GM12878 (cell line): ENCODE results near the gene CABYR. TPM values are rescaled to one million over a fixed set of nuclear protein-coding genes. Genes with fewer than 3 reads are reported as not detected.

Source experiments
- ATAC-seq: fragments of 200-7000 bp; cut with Tn5 transposase; 3 replicates; pipeline ENCODE4 v1.9.1; 2020; ENCODE audit warnings: mild to moderate bottlenecking, moderate library complexity
- BruUV-seq: library from RNA; stranded (reverse); fragments of 400-500 nt; replicated peaks from 2 replicates; lab custom pipeline; 2021; lab: Mats Ljungman, UMichigan
- CTCF ChIA-PET: fragments of 300-600 bp; sonication (Branson Sonifier 250); formaldehyde crosslinking; extraction: SDS; loops from one replicate; lab custom pipeline; 2021; ENCODE audit warnings: inconsistent platforms; lab: Yijun Ruan, JAX
- POLR2A ChIA-PET: fragments of 350-600 bp; formaldehyde crosslinking; extraction: SDS; loops from one replicate; lab custom pipeline; 2021; ENCODE audit warnings: inconsistent platforms; lab: Charles Lee
- RAD21 ChIA-PET: fragments of 300-600 bp; sonication (Branson Sonifier 250); formaldehyde crosslinking; loops from one replicate; lab custom pipeline; 2023; ENCODE audit warnings: antibody characterized with exemption; ENCODE audit not compliant: unreplicated experiment; lab: Charles Lee
- SMC1A ChIA-PET: fragments of 300-600 bp; sonication (Branson Sonifier 250); formaldehyde crosslinking; loops from one replicate; lab custom pipeline; 2023; ENCODE audit not compliant: unreplicated experiment, uncharacterized antibody; lab: Charles Lee
- DNase-seq: peaks from one replicate; pipeline ENCODE4 v3.0.0-alpha.2; 2011; ENCODE audit warnings: low read depth, low spot score
- FAIRE-seq: peaks from 3 replicates; lab custom pipeline; 2011; peaks lifted over from hg19 to GRCh38; lab: Jason Lieb, UNC
- H2AFZ ChIP-seq: 2 replicates; pipeline ENCODE4 v1.6.0; 2011; ENCODE audit warnings: low read depth, low read length, control low read depth; ENCODE audit not compliant: control insufficient read depth
- H3K27ac ChIP-seq: 2 replicates; pipeline ENCODE4 v1.5.1; 2011; ENCODE audit warnings: control low read depth; ENCODE audit not compliant: control insufficient read depth, insufficient read depth
- H3K27me3 ChIP-seq, 2 experiments: replicated peaks in 1 of 2; 2 replicates each; pipeline versions ENCODE4 v1.6.0 to v1.6.1; 2011; ENCODE audit warnings: low read length in 1 of 2; ENCODE audit not compliant: control insufficient read depth in 2 of 2, insufficient read depth in 2 of 2
- H3K36me3 ChIP-seq, 2 experiments: 2 replicates each; pipeline ENCODE4 v1.5.1; 2011; ENCODE audit warnings: low read length in 1 of 2; ENCODE audit not compliant: control insufficient read depth in 2 of 2, insufficient read depth in 2 of 2
- H3K4me1 ChIP-seq: 2 replicates; pipeline ENCODE4 v1.6.1; 2011; ENCODE audit warnings: mild to moderate bottlenecking, low read length, moderate library complexity, mixed read lengths; ENCODE audit not compliant: control insufficient read depth, insufficient read depth
- H3K4me2 ChIP-seq: 2 replicates; pipeline ENCODE4 v1.6.0; 2011; ENCODE audit warnings: control low read depth; ENCODE audit not compliant: control insufficient read depth, insufficient read depth
- H3K4me3 ChIP-seq: fragments of 200-600 bp; sonication (generic); 2 replicates; pipeline ENCODE4 v1.5.1; 2016
- H3K79me2 ChIP-seq: 2 replicates; pipeline ENCODE4 v1.6.0; 2011; ENCODE audit warnings: low read length; ENCODE audit not compliant: control insufficient read depth, insufficient read depth
- H3K9ac ChIP-seq: 2 replicates; pipeline ENCODE4 v1.8.0; 2011; ENCODE audit warnings: low read length, control low read depth, mixed read lengths; ENCODE audit not compliant: control insufficient read depth, insufficient read depth
- H3K9me3 ChIP-seq: replicated peaks from 3 replicates; pipeline ENCODE4 v1.5.1; 2011; ENCODE audit warnings: mild to moderate bottlenecking, low read length; ENCODE audit not compliant: control insufficient read depth, insufficient read depth
- H4K20me1 ChIP-seq: 2 replicates; pipeline ENCODE4 v1.6.0; 2011; ENCODE audit not compliant: control insufficient read depth, insufficient read depth
- GATAD2B ChIP-seq: fragments of 450-650 bp; conservative IDR thresholded peaks from 2 replicates; pipeline ENCODE4 v1.6.1; 2017; ENCODE audit warnings: low read depth, mild to moderate bottlenecking, moderate library complexity
- KAT2A ChIP-seq: conservative IDR thresholded peaks from 2 replicates; pipeline ENCODE4 v1.6.1; 2011; ENCODE audit warnings: low read depth, low read length; ENCODE audit not compliant: control insufficient read depth
- NFIC ChIP-seq: IDR thresholded peaks from 2 replicates; pipeline ENCODE4 v1.6.1; 2012; ENCODE audit warnings: low read depth, mild to moderate bottlenecking, inconsistent platforms, low read length, moderate library complexity
- ZNF217 ChIP-seq: fragments of 450-650 bp; IDR thresholded peaks from 2 replicates; pipeline ENCODE4 v1.6.1; 2017; ENCODE audit warnings: antibody characterized with exemption, mild to moderate bottlenecking
- ZNF274 ChIP-seq: IDR thresholded peaks from one replicate; pipeline ENCODE4 v1.8.0; 2011; ENCODE audit not compliant: insufficient read length, insufficient read depth
- WGBS: methylation state at CpG from one replicate; pipeline ENCODE4 v1.1.6; 2016; ENCODE audit warnings: low lambda C conversion rate; ENCODE audit not compliant: insufficient replicate concordance, insufficient coverage; ENCODE audit errors: missing lambda C conversion rate; 5-methylcytosine and 5-hydroxymethylcytosine counted together
- in situ Hi-C: fragments of 300-500 bp; cut with MboI; formaldehyde crosslinking; loops from 9 replicates; pipeline ENCODE4 v1.14.3; 2018; ENCODE audit warnings: mixed read lengths
- intact Hi-C: fragments of 100-400 bp; cut with micrococcal nuclease; formaldehyde crosslinking; loops from one replicate; pipeline ENCODE4 v1.14.2; 2022; ENCODE audit not compliant: unreplicated experiment
- polyA plus RNA-seq, 11 experiments: library from polyadenylated mRNA; depleted of rRNA in 4 of 11; unstranded in 6 of 11; stranded (reverse) in 5 of 11; fragments of >200 nt; fragmentation: Nextera tagmentation in 4 of 11; fragmentation: Illumina TruSeq in 1 of 11; extraction: Ambion mirVana in 4 of 11; extraction: Trizol in 1 of 11; gene quantifications; 1 replicate in 1 of 11; 2 replicates in 10 of 11; pipeline versions ENCODE4 v1.2.1 to v1.2.3, GENCODE V29; 2011 to 2016; ENCODE audit warnings: inconsistent platforms in 2 of 11, missing spikeins in 2 of 11, low read depth in 1 of 11
- total RNA-seq, 4 experiments: library from RNA; depleted of rRNA in 3 of 4; stranded (reverse); fragments of >200 nt in 3 of 4; fragmentation: Illumina TruSeq in 1 of 4; extraction: Trizol in 1 of 4; gene quantifications; 2 replicates each; pipeline versions ENCODE4 v1.2.1 to v1.2.3, GENCODE V29; 2013 to 2021
- TF ChIP-seq, protein P1 (sequence below): IDR thresholded peaks from 2 replicates; pipeline ENCODE4 v1.6.1; 2012; ENCODE audit warnings: low read length, inconsistent platforms
- TF ChIP-seq, protein P2 (sequence below): fragments of 450-650 bp; IDR thresholded peaks from 2 replicates; pipeline ENCODE4 v1.6.1; 2017; ENCODE audit warnings: mild to moderate bottlenecking, moderate library complexity
- TF ChIP-seq, protein P3 (sequence below): fragments of 450-650 bp; formaldehyde crosslinking; IDR thresholded peaks from 2 replicates; pipeline ENCODE4 v1.4.0; 2022; ENCODE audit warnings: mild to moderate bottlenecking, moderate library complexity
- TF ChIP-seq, protein P4 (sequence below): IDR thresholded peaks from 2 replicates; pipeline ENCODE4 v1.6.1; 2011; ENCODE audit warnings: low read depth, low read length, improper control_type of control experiment, borderline replicate concordance
- TF ChIP-seq, protein P5 (sequence below): IDR thresholded peaks from 2 replicates; pipeline ENCODE4 v1.6.1; 2012; ENCODE audit warnings: low read depth, low read length, improper control_type of control experiment

CABYR gene
- total and polyA plus RNA-seq, 10 of the 15 experiments (the other 5 are each of a cell fraction or from before 2014, with no cell fraction given): 0.29 to 2.8 (median 1.7) TPM

DNA sequence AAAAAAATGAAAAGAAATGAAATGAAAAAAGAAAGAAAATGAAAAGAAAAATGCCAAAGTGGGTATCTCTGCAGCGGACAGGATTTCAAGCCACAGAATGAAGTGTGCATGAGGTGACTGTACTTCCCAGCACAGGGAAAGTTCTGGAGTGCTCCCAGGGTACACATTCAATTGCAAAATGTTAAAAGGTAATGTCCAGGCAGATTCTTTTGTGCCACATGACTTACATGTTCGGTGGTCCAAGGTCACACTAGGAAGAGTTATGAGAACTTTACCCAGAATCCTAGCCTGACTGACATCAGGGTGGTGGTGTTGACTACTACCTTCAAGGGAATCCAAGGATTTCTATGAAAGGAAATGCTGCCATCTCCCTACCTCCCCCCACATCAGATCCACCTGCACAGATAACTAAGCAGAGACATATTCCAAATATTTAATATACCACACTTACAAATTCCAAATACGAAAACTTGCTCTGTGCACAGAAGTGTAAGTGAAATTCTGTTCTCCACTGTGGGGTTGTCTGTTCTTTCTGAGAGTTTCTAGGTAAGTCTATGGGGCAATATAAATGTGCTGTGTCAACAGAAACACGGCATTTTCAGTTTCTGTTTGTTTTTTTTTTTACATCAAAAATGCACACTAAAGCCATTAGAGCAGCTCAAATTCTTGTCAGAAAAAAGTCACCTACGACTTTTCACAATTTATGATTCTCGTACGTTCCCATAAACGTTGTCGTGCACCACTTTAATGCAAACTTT is 56.6 kb downstream of the CABYR start (continued):
- TF ChIP-seq, protein P1, sequence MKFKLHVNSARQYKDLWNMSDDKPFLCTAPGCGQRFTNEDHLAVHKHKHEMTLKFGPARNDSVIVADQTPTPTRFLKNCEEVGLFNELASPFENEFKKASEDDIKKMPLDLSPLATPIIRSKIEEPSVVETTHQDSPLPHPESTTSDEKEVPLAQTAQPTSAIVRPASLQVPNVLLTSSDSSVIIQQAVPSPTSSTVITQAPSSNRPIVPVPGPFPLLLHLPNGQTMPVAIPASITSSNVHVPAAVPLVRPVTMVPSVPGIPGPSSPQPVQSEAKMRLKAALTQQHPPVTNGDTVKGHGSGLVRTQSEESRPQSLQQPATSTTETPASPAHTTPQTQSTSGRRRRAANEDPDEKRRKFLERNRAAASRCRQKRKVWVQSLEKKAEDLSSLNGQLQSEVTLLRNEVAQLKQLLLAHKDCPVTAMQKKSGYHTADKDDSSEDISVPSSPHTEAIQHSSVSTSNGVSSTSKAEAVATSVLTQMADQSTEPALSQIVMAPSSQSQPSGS: no peak
- TF ChIP-seq NFIC: no peak
- TF ChIP-seq ZNF217: no peak

DNA sequence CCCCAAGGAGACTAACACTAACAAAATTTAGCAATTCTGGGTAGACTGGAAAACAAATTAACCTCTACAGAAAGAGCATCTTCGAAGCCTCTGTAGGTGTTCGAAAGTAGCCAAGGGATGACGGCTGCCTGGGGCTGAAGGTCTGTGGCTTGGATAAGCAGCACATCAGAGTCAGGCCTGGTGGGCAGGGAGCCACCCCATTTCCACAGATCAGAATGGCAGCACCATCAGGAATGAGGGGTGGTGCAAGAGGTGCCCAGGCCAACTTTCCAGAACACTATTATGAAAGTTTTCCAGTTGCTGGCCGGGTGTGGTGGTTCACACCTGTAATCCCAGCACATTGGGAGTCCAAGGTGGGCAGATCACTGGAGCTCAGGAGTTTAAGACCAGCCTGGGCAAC is 57.9 kb downstream of the CABYR start:
- ChIA-PET POLR2A (no interaction called here), CTCF (interaction anchor here (0.7 to 2.3 kb wide), 3 partner anchors 14 to 432 kb away, joined by 3 to 5 read pairs (median 3); no protein-coding TSS in a partner anchor), RAD21 (no interaction called here), SMC1A (interaction anchor here (1.7 kb wide), 1 partner anchor 8 kb away, joined by 4 read pairs; no protein-coding TSS in a partner anchor)
- ATAC-seq (no peak), DNase-seq (no peak), FAIRE-seq (no peak)
- 66% methylated on average over 4 of the region's 4 CpGs for WGBS
- in situ Hi-C loops: no loop called here
- Histone ChIP-seq H4K20me1 (no peaks in the 10 kb centered on the region), H3K27ac (no peak overlapping the region), H3K27me3 (peaks cover 0 to 6% of the 10 kb centered on the region in 2 experiments; a peak in 2 of 4 replicates), H2AFZ (no peak overlapping the region), H3K79me2 (no peaks in the 10 kb centered on the region), H3K36me3 (no peaks in the 10 kb centered on the region), H3K4me2 (no peak overlapping the region), H3K4me1 (peaks cover 2% of the 10 kb centered on the region; the same call in 1 of the 2 replicates), H3K9me3 (no peaks in the 10 kb centered on the region), H3K4me3 (no peak overlapping the region), H3K9ac (no peak overlapping the region)
- intact Hi-C loops: no loop called here
- no TSS peak for BruUV-seq
- TF ChIP-seq, protein P2, sequence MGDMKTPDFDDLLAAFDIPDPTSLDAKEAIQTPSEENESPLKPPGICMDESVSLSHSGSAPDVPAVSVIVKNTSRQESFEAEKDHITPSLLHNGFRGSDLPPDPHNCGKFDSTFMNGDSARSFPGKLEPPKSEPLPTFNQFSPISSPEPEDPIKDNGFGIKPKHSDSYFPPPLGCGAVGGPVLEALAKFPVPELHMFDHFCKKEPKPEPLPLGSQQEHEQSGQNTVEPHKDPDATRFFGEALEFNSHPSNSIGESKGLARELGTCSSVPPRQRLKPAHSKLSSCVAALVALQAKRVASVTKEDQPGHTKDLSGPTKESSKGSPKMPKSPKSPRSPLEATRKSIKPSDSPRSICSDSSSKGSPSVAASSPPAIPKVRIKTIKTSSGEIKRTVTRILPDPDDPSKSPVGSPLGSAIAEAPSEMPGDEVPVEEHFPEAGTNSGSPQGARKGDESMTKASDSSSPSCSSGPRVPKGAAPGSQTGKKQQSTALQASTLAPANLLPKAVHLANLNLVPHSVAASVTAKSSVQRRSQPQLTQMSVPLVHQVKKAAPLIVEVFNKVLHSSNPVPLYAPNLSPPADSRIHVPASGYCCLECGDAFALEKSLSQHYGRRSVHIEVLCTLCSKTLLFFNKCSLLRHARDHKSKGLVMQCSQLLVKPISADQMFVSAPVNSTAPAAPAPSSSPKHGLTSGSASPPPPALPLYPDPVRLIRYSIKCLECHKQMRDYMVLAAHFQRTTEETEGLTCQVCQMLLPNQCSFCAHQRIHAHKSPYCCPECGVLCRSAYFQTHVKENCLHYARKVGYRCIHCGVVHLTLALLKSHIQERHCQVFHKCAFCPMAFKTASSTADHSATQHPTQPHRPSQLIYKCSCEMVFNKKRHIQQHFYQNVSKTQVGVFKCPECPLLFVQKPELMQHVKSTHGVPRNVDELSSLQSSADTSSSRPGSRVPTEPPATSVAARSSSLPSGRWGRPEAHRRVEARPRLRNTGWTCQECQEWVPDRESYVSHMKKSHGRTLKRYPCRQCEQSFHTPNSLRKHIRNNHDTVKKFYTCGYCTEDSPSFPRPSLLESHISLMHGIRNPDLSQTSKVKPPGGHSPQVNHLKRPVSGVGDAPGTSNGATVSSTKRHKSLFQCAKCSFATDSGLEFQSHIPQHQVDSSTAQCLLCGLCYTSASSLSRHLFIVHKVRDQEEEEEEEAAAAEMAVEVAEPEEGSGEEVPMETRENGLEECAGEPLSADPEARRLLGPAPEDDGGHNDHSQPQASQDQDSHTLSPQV: no peak
- TF ChIP-seq ZNF274 (no peak), GATAD2B (no peak), KAT2A (no peak)
- TF ChIP-seq, protein P3, sequence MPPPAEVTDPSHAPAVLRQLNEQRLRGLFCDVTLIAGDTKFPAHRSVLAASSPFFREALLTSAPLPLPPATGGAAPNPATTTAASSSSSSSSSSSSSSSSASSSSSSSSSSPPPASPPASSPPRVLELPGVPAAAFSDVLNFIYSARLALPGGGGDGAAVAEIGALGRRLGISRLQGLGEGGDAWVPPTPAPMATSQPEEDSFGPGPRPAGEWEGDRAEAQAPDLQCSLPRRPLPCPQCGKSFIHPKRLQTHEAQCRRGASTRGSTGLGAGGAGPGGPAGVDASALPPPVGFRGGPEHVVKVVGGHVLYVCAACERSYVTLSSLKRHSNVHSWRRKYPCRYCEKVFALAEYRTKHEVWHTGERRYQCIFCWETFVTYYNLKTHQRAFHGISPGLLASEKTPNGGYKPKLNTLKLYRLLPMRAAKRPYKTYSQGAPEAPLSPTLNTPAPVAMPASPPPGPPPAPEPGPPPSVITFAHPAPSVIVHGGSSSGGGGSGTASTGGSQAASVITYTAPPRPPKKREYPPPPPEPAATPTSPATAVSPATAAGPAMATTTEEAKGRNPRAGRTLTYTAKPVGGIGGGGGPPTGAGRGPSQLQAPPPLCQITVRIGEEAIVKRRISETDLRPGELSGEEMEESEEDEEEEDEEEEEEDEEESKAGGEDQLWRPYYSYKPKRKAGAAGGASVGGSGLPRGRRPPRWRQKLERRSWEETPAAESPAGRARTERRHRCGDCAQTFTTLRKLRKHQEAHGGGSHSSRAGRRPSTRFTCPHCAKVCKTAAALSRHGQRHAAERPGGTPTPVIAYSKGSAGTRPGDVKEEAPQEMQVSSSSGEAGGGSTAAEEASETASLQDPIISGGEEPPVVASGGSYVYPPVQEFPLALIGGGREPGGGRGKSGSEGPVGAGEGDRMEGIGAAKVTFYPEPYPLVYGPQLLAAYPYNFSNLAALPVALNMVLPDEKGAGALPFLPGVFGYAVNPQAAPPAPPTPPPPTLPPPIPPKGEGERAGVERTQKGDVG (CRISPR knock-in tag): no peak
- TF ChIP-seq, protein P4, sequence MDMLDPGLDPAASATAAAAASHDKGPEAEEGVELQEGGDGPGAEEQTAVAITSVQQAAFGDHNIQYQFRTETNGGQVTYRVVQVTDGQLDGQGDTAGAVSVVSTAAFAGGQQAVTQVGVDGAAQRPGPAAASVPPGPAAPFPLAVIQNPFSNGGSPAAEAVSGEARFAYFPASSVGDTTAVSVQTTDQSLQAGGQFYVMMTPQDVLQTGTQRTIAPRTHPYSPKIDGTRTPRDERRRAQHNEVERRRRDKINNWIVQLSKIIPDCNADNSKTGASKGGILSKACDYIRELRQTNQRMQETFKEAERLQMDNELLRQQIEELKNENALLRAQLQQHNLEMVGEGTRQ: no peak
- TF ChIP-seq, protein P5, sequence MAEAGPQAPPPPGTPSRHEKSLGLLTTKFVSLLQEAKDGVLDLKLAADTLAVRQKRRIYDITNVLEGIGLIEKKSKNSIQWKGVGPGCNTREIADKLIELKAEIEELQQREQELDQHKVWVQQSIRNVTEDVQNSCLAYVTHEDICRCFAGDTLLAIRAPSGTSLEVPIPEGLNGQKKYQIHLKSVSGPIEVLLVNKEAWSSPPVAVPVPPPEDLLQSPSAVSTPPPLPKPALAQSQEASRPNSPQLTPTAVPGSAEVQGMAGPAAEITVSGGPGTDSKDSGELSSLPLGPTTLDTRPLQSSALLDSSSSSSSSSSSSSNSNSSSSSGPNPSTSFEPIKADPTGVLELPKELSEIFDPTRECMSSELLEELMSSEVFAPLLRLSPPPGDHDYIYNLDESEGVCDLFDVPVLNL: no peak
